Activated T-cell treated with anti-CD3 and anti-CD28 coated beads, Interleukin-2, amount 50 U/mL, for 4 hours (primary cell): Measurements from ENCODE around the gene NUP214. TPM values are rescaled to one million over a fixed set of nuclear protein-coding genes. Genes with fewer than 3 reads are reported as not detected.
"Not testable (repeated sequence)": the region's sequence is repeated elsewhere in the genome, so short reads cannot be mapped to it uniquely, and the experiment has no call there.

Experiments used
- ATAC-seq, 2 donors: fragments of 200-7000 bp; cut with Tn5 transposase; one replicate each; pipeline ENCODE4 v1.10.0; 2021
- DNase-seq: peaks from one replicate; pipeline ENCODE4 v3.0.0-alpha.2; 2020
- H3K27me3 Mint-ChIP-seq: one replicate; pipeline ENCODE4 v1.8.0; 2021; ENCODE audit warnings: low read depth, mixed read lengths
- H3K36me3 Mint-ChIP-seq: one replicate; pipeline ENCODE4 v1.8.0; 2022; ENCODE audit warnings: mixed read lengths; ENCODE audit not compliant: insufficient read depth
- H3K4me1 Mint-ChIP-seq: one replicate; pipeline ENCODE4 v1.8.0; 2021; ENCODE audit warnings: low read depth, mixed read lengths
- H3K4me3 Mint-ChIP-seq: one replicate; pipeline ENCODE4 v1.8.0; 2021; ENCODE audit warnings: mild to moderate bottlenecking, moderate library complexity, mixed read lengths
- H3K9me3 Mint-ChIP-seq: one replicate; pipeline ENCODE4 v1.8.0; 2021; ENCODE audit warnings: mixed read lengths
- total RNA-seq, 3 donors: library from RNA; stranded (reverse); gene quantifications; one replicate each; pipeline ENCODE4 v1.2.1, GENCODE V29; 2021

NUP214 gene
- total RNA-seq, 3 donors from 2014 or later = 69.7 to 78.6 (median 76.3) TPM

GRCh38 chr9:131194762-131195161 lies 69.4 kb downstream of the NUP214 start:
- Mint-ChIP-seq H3K4me3 (no peak overlapping the region), H3K27me3 (no peaks in the 10 kb centered on the region), H3K4me1 (no peaks in the 10 kb centered on the region), H3K36me3 (peaks cover 43% of the 10 kb centered on the region), H3K9me3 (no peaks in the 10 kb centered on the region)
- no peak for ATAC-seq
- no peak for DNase-seq

- H3K4me3 Mint-ChIP-seq = no peak overlapping the region
- no peaks in the 10 kb centered on the region for H3K4me1 Mint-ChIP-seq
- DNase-seq = no peak
- no peaks in the 10 kb centered on the region for H3K27me3 Mint-ChIP-seq
- no peak for ATAC-seq
- H3K36me3 Mint-ChIP-seq = peaks cover 50% of the 10 kb centered on the region
- no peaks in the 10 kb centered on the region for H3K9me3 Mint-ChIP-seq
Measured at GRCh38 chr9:131197160-131197911, 72.0 kb downstream of the NUP214 start.

- H3K4me3 Mint-ChIP-seq = no peak overlapping the region
Measured at GRCh38 chr9:131198041-131198715, 72.8 kb downstream of the NUP214 start.

GRCh38 chr9:131201856-131202255 lies 76.5 kb downstream of the NUP214 start:
- ATAC-seq (no peak), DNase-seq (no peak)
- Mint-ChIP-seq H3K4me3 (no peak overlapping the region), H3K4me1 (no peaks in the 10 kb centered on the region), H3K9me3 (no peaks in the 10 kb centered on the region), H3K27me3 (no peaks in the 10 kb centered on the region), H3K36me3 (peaks cover 58% of the 10 kb centered on the region)

More at GRCh38 chr9:131198041-131198715, 72.8 kb downstream of the NUP214 start:
- H3K4me1 Mint-ChIP-seq = no peaks in the 10 kb centered on the region
- H3K27me3 Mint-ChIP-seq = no peaks in the 10 kb centered on the region
- H3K9me3 Mint-ChIP-seq = no peaks in the 10 kb centered on the region
- no peak for DNase-seq
- peaks cover 48% of the 10 kb centered on the region for H3K36me3 Mint-ChIP-seq
- no peak for ATAC-seq

- H3K9me3 Mint-ChIP-seq = no peaks in the 10 kb centered on the region
- H3K27me3 Mint-ChIP-seq = no peaks in the 10 kb centered on the region
- H3K36me3 Mint-ChIP-seq = peaks cover 59% of the 10 kb centered on the region
- no peak overlapping the region for H3K4me3 Mint-ChIP-seq
- no peak for DNase-seq
- no peaks in the 10 kb centered on the region for H3K4me1 Mint-ChIP-seq
- no peak for ATAC-seq
Measured at GRCh38 chr9:131203431-131204218, 78.2 kb downstream of the NUP214 start.

GRCh38 chr9:131204285-131204684 lies 78.9 kb downstream of the NUP214 start:
- Mint-ChIP-seq H3K4me3 (no peak overlapping the region), H3K36me3 (peaks cover 53% of the 10 kb centered on the region), H3K27me3 (no peaks in the 10 kb centered on the region), H3K4me1 (no peaks in the 10 kb centered on the region), H3K9me3 (no peaks in the 10 kb centered on the region)
- ATAC-seq = no peak
- DNase-seq = no peak

GRCh38 chr9:131206495-131206894 lies 81.1 kb downstream of the NUP214 start:
- ATAC-seq (no peak), DNase-seq (no peak)
- H3K27me3 Mint-ChIP-seq = no peaks in the 10 kb centered on the region
- no peaks in the 10 kb centered on the region for H3K4me1 Mint-ChIP-seq
- H3K36me3 Mint-ChIP-seq = peaks cover 61% of the 10 kb centered on the region
- no peak overlapping the region for H3K4me3 Mint-ChIP-seq
- peaks cover 17% of the 10 kb centered on the region for H3K9me3 Mint-ChIP-seq

GRCh38 chr9:131211920-131212319 lies 86.5 kb downstream of the NUP214 start:
- H3K4me1 Mint-ChIP-seq, H3K4me3 Mint-ChIP-seq, ATAC-seq, H3K27me3 Mint-ChIP-seq, DNase-seq: not testable (repeated sequence)
- Mint-ChIP-seq H3K36me3 (peaks cover 48% of the 10 kb centered on the region), H3K9me3 (peaks cover 24% of the 10 kb centered on the region)

GRCh38 chr9:131214286-131214856 lies 89.0 kb downstream of the NUP214 start:
- H3K4me1 Mint-ChIP-seq = peaks cover 5% of the 10 kb centered on the region
- H3K9me3 Mint-ChIP-seq = peaks cover 24% of the 10 kb centered on the region
- H3K36me3 Mint-ChIP-seq = peaks cover 49% of the 10 kb centered on the region
- no peaks in the 10 kb centered on the region for H3K27me3 Mint-ChIP-seq
- H3K4me3 Mint-ChIP-seq = no peak overlapping the region
- ATAC-seq (no peak), DNase-seq (no peak)

GRCh38 chr9:131214876-131215275 lies 89.5 kb downstream of the NUP214 start:
- H3K36me3 Mint-ChIP-seq = peaks cover 46% of the 10 kb centered on the region
- ATAC-seq (no peak), DNase-seq (no peak)

GRCh38 chr9:131216806-131217205 lies 91.4 kb downstream of the NUP214 start:
- Mint-ChIP-seq H3K4me3 (no peak overlapping the region), H3K27me3 (no peaks in the 10 kb centered on the region), H3K9me3 (peaks cover 4% of the 10 kb centered on the region)

More at GRCh38 chr9:131214876-131215275, 89.5 kb downstream of the NUP214 start:
- H3K27me3 Mint-ChIP-seq = no peaks in the 10 kb centered on the region
- H3K4me1 Mint-ChIP-seq = peaks cover 5% of the 10 kb centered on the region
- H3K4me3 Mint-ChIP-seq = no peak overlapping the region
- peaks cover 22% of the 10 kb centered on the region for H3K9me3 Mint-ChIP-seq

GRCh38 chr9:131217331-131218031 lies 92.1 kb downstream of the NUP214 start:
- no peak for DNase-seq
- no peak for ATAC-seq
- H3K36me3 Mint-ChIP-seq = peaks cover 34% of the 10 kb centered on the region
- H3K9me3 Mint-ChIP-seq = no peaks in the 10 kb centered on the region
- peaks cover 5% of the 10 kb centered on the region for H3K4me1 Mint-ChIP-seq
- no peaks in the 10 kb centered on the region for H3K27me3 Mint-ChIP-seq
- no peak overlapping the region for H3K4me3 Mint-ChIP-seq

More at GRCh38 chr9:131216806-131217205, 91.4 kb downstream of the NUP214 start:
- ATAC-seq (no peak), DNase-seq (no peak)
- H3K36me3 Mint-ChIP-seq = peaks cover 37% of the 10 kb centered on the region
- H3K4me1 Mint-ChIP-seq = peaks cover 5% of the 10 kb centered on the region

GRCh38 chr9:131218370-131218769 lies 93.0 kb downstream of the NUP214 start:
- H3K4me1 Mint-ChIP-seq = peaks cover 5% of the 10 kb centered on the region
- no peak overlapping the region for H3K4me3 Mint-ChIP-seq
- no peaks in the 10 kb centered on the region for H3K27me3 Mint-ChIP-seq
- ATAC-seq (no peak), DNase-seq (no peak)
- H3K9me3 Mint-ChIP-seq = no peaks in the 10 kb centered on the region
- H3K36me3 Mint-ChIP-seq = peaks cover 35% of the 10 kb centered on the region

- no peaks in the 10 kb centered on the region for H3K27me3 Mint-ChIP-seq
- peaks cover 37% of the 10 kb centered on the region for H3K36me3 Mint-ChIP-seq
- no peaks in the 10 kb centered on the region for H3K4me1 Mint-ChIP-seq
- no peaks in the 10 kb centered on the region for H3K9me3 Mint-ChIP-seq
- no peak for ATAC-seq
- DNase-seq = no peak
- no peak overlapping the region for H3K4me3 Mint-ChIP-seq
Measured at GRCh38 chr9:131220485-131220884, 95.1 kb downstream of the NUP214 start.
